Large intestine (tissue), 3 donors: ENCODE results near the gene PIAS4. TPM values are rescaled to one million over a fixed set of nuclear protein-coding genes. Genes with fewer than 3 reads are reported as not detected.

Experiments
- DNase-seq, 2 donors: peaks; one replicate each; pipeline versions ENCODE4 v3.0.0 to v3.0.0-alpha.2; 2013
- H3K27ac ChIP-seq: one replicate; pipeline ENCODE4 v1.5.1; 2013; ENCODE audit warnings: low read length
- H3K27me3 ChIP-seq: 2 replicates; pipeline ENCODE4 v1.6.1; 2013; ENCODE audit warnings: low read length; ENCODE audit not compliant: control insufficient read depth, insufficient read depth
- H3K36me3 ChIP-seq: 2 replicates; pipeline ENCODE4 v1.6.1; 2013; ENCODE audit warnings: low read length; ENCODE audit not compliant: control insufficient read depth, insufficient read depth
- H3K4me1 ChIP-seq: one replicate; pipeline ENCODE4 v1.6.1; 2013; ENCODE audit warnings: low read length; ENCODE audit not compliant: control insufficient read depth, insufficient read depth
- H3K4me3 ChIP-seq: one replicate; pipeline ENCODE4 v1.5.1; 2013; ENCODE audit warnings: low read length
- H3K9me3 ChIP-seq: one replicate; pipeline ENCODE4 v1.6.1; 2013; ENCODE audit warnings: mild to moderate bottlenecking, low read depth, low read length, moderate library complexity; ENCODE audit not compliant: control insufficient read depth
- WGBS: methylation state at CpG from one replicate; pipeline ENCODE4 v1.1.5; 2013; ENCODE audit warnings: low lambda C conversion rate; ENCODE audit not compliant: insufficient coverage; 5-methylcytosine and 5-hydroxymethylcytosine counted together
- polyA plus RNA-seq: library from polyadenylated mRNA; unstranded; fragments of 120-200 nt; gene quantifications from one replicate; pipeline ENCODE4 v1.2.1, GENCODE V29; 2013

Gene PIAS4
- polyA plus RNA-seq, 1 donor: 26.8 TPM

DNA sequence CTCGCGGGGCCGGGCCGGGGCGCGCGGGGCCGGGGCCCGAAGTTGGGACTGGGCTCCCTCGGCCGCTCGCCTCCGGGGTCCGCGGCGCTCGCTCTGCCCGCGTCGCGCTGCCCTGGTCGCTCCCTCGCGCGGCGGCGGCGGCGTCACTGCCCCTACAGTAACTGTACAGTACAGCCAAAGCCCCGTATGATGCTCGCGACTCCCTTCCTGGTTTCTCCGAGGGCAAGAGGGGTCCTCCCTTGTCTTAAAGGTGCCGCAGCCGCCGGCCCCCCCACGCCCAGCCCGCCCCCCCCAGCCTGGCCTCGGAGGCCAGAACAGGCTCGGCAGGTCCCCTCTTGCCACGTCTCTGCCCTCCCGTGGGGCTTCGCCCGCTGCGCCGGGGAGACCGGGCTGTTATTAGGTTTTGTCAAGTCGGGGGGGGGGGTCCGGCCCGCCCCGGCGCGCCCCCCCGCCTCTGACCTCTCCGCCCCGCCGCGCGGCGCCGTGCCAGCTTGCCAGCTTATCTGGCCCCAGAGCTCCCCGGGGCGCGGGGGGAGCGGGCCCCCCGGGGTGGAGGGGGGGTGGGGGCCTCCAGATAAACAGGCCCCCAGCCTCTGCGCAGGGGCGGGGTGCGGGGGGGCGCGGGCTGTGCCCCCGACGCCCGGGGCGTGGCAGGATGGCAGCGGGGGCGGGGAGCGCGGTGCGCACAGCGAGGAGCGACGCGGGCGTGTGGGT lies 59.3 kb downstream of the PIAS4 start, which contains the start of gene ZBTB7A:
Gene ZBTB7A (minus strand): TSS at position 218 of the 714 bp plus-strand sequence. CDS start 11,667 bp downstream, outside the sequence.
- WGBS: no CpG with 5 or more reads among the region's 85 CpGs
- peaks cover 26% of the 10 kb centered on the region for H3K4me1 ChIP-seq

DNA sequence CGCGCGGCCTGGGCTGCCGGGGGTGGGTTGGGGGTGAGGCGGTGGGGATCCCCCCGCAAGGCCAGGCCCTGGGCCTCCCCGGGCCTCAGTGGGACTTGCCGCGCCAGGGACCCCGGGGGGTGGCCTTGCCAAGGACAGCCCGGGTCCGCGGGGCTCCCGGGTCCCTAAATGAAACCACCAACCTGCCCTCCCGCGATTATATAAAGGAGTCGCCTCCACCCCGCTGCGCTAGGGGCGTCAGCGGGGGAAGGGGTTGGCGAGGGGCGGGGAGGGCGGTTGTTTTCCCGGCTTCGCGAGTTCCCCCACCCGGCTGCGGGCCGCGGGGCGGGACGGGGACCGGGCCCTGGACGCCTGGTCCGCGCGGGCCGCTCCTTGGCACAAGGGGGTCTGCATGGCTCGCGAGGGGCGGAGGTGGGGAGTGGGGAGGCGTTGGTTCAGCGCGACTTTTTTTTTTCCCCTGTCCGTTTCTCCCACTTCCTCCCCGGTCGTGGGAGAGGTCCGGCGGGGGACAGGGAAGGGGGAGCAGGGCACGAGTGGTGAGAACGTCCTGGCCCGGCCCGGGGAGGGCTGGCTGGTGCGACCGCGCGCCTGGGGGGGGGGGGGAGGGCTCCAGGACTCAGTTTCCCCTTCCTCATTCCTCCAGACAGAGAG lies 60.0 kb downstream of the PIAS4 start:
- Histone ChIP-seq H3K27me3 (no peaks in the 10 kb centered on the region), H3K4me1 (peaks cover 19% of the 10 kb centered on the region), H3K4me3 (peak overlapping the region; percentile 77), H3K9me3 (no peaks in the 10 kb centered on the region), H3K36me3 (peaks cover 11% of the 10 kb centered on the region), H3K27ac (peak overlapping the region; percentile 68)
- WGBS: no CpG with 5 or more reads among the region's 58 CpGs
- peak in 1 of 2 donors; percentile 64 for DNase-seq

More for the DNA sequence above, 59.3 kb downstream of the PIAS4 start, which contains the start of gene ZBTB7A:
- no peaks in the 10 kb centered on the region for H3K27me3 ChIP-seq
- H3K4me3 ChIP-seq: peak within 1 kb of the TSS; percentile 100
- DNase-seq: peak; percentile 81 to 90
- H3K9me3 ChIP-seq: no peaks in the 10 kb centered on the region
- peaks cover 18% of the 10 kb centered on the region for H3K36me3 ChIP-seq
- H3K27ac ChIP-seq: peak within 1 kb of the TSS; percentile 97

DNA sequence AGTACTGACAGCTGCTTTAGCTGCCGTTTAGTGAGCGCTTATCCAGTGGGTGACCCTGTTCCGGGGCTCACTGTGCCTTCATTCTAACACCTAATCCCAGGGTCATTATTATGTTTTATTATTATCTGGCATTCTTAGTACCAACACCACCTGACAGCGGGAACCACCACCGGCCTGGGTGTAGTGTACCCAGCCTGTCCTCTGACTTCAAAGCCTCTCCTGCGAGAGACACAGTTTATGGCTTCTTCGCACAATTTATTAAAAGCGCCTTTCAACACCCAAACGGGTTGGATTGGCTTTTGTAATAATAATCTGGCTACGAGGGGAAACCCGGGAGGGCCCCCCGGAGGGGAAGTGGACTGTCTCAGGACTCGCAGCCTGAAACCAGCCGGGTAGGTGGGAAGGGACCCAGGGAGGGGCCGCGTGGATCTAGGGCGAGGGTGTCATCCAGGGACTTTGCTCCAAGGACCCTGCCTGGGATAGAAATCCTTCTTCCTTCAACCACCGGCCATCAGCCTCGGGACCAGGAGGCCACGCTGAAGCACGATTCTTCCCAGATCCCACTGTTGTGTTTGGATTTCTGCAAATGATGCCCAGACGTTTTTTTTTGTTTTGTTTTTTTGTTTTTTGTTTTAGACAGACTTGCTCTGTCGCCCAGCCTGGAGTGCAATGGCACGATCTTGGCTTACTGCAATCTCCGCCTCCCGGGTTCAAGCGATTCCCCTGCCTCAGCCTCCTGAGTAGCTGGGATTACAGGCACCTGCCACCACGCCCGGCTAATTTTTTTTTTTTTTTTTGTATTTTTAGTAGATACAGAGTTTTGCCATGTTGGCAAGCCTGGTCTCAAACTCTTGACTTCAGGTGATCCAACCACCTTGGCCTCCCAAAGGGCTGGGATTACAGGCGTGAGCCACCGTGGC lies 60.8 kb downstream of the PIAS4 start:
- WGBS: 0% methylated on average over 2 of the region's 31 CpGs
- no peaks in the 10 kb centered on the region for H3K9me3 ChIP-seq
- H3K4me1 ChIP-seq: peaks cover 11% of the 10 kb centered on the region
- peak in 1 of 2 donors; percentile 84 for DNase-seq
- H3K36me3 ChIP-seq: peaks cover 3% of the 10 kb centered on the region
- no peaks in the 10 kb centered on the region for H3K27me3 ChIP-seq
- H3K27ac ChIP-seq: peak overlapping the region; percentile 68
- peak overlapping the region; percentile 77 for H3K4me3 ChIP-seq

DNA sequence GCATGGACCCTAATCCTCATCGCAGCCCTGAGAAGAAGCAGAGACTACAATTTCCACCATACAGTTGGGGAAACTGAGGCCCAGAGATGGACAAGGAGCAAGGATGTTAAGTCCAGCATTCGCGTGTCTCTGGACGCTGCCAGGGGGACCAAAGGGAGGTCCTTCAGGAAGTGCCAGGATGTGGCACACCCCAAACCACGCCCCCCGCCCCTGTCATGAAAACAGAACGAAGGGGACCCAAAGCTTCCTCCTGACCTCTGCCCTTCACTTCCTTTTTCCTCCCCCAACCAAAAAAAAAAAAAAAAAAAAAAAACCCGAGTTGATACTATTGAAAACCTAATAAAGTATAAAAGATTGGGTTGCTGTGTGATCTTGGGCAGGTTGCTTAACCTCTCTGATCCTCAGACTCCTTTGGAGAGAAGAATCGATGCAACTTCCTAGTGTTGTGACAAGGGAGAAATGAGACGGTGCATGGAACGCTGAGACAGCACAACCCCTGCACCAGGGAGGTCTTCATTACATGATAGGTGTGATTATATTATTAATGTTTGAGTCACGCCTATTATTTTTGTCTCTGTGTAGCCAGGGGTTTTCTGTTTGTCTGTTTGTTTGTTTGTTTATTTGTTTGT lies 61.9 kb downstream of the PIAS4 start:
- no peak overlapping the region for H3K27ac ChIP-seq
- peak in 1 of 2 donors; percentile 2 for DNase-seq
- H3K4me1 ChIP-seq: peaks cover 7% of the 10 kb centered on the region
- H3K9me3 ChIP-seq: no peaks in the 10 kb centered on the region
- no peaks in the 10 kb centered on the region for H3K36me3 ChIP-seq
- no peaks in the 10 kb centered on the region for H3K27me3 ChIP-seq
- 80% methylated on average over 1 of the region's 12 CpGs for WGBS
- no peak overlapping the region for H3K4me3 ChIP-seq

DNA sequence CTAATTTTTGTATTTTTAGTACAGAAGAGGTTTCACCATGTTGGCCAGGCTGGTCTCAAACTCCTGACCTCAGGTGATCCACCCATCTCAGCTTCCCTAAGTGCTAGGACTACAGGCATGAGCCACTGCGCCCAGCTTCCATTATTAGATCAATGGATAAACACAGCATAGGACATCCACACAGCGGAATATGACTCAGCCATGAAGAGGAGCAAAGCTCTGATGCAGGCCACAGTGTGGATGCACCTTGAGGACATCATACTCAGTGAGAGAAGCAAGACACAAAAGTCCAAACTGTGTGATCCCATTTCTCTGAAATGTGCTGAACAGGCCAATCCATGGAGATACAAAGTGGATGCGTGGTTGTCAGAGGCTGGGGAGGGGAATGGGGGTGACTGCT lies 64.1 kb downstream of the PIAS4 start:
- no peaks in the 10 kb centered on the region for H3K9me3 ChIP-seq
- H3K4me3 ChIP-seq: no peak overlapping the region
- DNase-seq: no peak
- H3K36me3 ChIP-seq: no peaks in the 10 kb centered on the region
- no peak overlapping the region for H3K27ac ChIP-seq
- H3K4me1 ChIP-seq: peaks cover 7% of the 10 kb centered on the region
- H3K27me3 ChIP-seq: no peaks in the 10 kb centered on the region
- whole genome bisulfite sequencing: no CpG with 5 or more reads among the region's 3 CpGs

DNA sequence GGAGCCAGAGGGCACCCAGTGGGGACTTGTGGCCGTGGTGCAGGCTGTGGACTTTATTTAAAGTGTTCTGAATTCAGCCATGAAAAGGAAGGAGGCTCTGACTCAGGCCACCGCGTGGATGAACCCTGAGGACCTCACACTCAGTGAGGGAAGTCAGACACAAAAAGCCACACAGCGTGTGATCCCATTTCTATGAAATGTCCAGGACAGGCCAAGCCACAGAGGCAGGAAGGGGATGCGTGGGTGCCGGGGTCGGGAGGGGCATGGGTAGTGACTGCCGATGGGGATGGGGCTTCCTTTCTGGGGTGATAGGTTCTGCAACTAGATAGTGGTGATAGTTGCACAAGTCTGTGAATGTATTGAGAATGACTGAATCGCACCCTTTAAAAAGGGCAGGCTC lies 67.8 kb downstream of the PIAS4 start:
- H3K36me3 ChIP-seq: no peaks in the 10 kb centered on the region
- H3K27ac ChIP-seq: no peak overlapping the region
- DNase-seq: no peak
- no peaks in the 10 kb centered on the region for H3K27me3 ChIP-seq
- no peaks in the 10 kb centered on the region for H3K9me3 ChIP-seq
- no peak overlapping the region for H3K4me3 ChIP-seq
- WGBS: no CpG with 5 or more reads among the region's 9 CpGs
- H3K4me1 ChIP-seq: peaks cover 11% of the 10 kb centered on the region

DNA sequence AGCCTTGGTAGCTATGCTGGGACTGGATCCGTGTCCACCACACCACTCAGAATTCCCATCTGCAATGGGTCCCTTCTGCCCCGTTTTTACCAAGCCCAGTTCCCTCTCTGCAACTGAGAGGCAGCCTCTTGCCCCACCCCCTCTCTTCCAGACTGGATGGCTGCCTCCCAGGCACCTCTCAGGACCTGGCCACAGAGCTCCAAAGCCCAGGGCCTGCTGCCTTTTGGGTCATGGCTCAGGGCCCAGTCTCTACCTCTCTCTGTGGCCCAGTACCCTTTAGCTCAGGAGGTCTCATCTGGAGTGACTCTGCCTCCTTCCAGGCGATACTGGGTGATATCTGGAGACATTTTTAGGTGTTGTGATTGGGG lies 69.5 kb downstream of the PIAS4 start:
- Histone ChIP-seq H3K4me3 (no peak overlapping the region), H3K9me3 (peaks cover 4% of the 10 kb centered on the region), H3K36me3 (no peaks in the 10 kb centered on the region), H3K4me1 (peaks cover 11% of the 10 kb centered on the region), H3K27me3 (no peaks in the 10 kb centered on the region), H3K27ac (no peak overlapping the region)
- no peak for DNase-seq
- no CpG with 5 or more reads among the region's 3 CpGs for WGBS

DNA sequence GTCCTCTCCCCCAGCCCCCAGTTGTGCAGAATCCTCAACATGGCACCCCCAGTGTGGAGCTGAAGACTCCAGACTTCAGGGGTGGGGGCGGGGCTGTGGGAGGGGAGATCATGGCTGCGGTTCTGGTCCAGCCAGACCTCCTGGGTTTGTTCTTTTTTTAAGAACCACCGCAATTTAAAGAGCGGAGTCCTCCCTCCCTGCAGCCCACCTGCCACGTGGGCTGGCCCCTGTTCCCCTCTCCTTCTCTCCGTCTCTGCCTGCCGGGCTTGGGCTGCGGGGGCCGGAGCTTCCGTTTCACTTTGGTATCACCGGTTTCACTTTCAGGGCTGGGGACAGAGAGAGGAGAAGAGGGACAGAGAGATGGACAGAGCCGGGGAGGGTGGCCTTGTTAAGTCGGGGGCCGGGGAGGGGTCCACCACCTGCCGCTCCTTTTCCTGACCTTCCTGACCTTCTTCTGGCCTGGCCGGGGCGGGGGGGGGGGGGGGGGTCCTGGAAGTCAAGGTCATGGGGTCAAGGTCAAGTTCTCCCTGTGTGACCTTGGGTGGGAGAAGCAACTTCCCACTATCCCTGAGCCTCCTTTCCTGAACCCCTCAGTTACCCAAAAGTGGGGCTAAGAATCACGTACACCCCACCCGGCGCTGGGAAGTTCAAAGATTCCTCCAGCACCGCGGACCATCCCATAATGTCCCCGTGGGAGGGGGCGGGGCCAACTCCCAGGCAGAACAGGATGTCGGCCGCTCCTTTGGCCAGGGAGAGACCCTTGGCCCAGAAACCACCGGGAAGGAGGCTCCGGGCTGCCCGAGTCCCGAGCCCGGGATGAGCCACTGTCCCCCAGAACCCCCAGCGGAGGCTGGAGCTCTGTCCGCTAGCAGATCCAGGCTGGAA lies 70.5 kb downstream of the PIAS4 start:
- peak in 1 of 2 donors; percentile 84 for DNase-seq
- H3K27me3 ChIP-seq: no peaks in the 10 kb centered on the region
- H3K9me3 ChIP-seq: peaks cover 5% of the 10 kb centered on the region
- H3K4me3 ChIP-seq: peak overlapping the region; percentile 70
- no peaks in the 10 kb centered on the region for H3K36me3 ChIP-seq
- peaks cover 11% of the 10 kb centered on the region for H3K4me1 ChIP-seq
- no CpG with 5 or more reads among the region's 33 CpGs for WGBS
- H3K27ac ChIP-seq: peak overlapping the region; percentile 39

DNA sequence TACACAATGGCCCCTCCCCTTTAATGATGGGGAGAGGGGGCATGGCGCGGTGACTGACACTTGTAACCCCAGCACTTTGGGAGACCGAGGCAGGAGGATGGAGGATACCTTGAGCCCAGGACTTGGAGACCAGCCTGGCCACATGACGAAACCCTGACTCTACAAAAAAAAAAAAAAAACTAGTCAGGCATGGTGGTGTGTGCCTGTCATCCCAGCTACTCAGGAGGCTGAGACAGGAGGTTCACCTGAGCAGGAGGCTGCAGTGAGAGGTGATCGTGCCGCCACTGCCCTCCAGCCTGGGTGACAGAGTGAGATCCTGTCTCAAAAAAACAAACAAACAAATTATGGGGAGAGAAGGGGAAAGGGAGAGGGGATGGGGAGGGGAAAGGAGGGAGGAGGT lies 72.9 kb downstream of the PIAS4 start:
- Histone ChIP-seq H3K4me1 (peaks cover 23% of the 10 kb centered on the region), H3K27me3 (no peaks in the 10 kb centered on the region), H3K36me3 (no peaks in the 10 kb centered on the region), H3K27ac (no peak overlapping the region), H3K4me3 (no peak overlapping the region), H3K9me3 (peaks cover 5% of the 10 kb centered on the region)
- WGBS: no CpG with 5 or more reads among the region's 6 CpGs
- DNase-seq: no peak
